ENCODE results near the gene CNOT8. TPM values are rescaled to one million over a fixed set of nuclear protein-coding genes. Genes with fewer than 3 reads are reported as not detected.
A peak's percentile ranks its signal among the peaks of the same experiment; 100 is the strongest.

The CNOT8 gene
- total and polyA plus RNA-seq, 4 donors, result 53.9 to 87.0 (median 68.7) TPM

DNA sequence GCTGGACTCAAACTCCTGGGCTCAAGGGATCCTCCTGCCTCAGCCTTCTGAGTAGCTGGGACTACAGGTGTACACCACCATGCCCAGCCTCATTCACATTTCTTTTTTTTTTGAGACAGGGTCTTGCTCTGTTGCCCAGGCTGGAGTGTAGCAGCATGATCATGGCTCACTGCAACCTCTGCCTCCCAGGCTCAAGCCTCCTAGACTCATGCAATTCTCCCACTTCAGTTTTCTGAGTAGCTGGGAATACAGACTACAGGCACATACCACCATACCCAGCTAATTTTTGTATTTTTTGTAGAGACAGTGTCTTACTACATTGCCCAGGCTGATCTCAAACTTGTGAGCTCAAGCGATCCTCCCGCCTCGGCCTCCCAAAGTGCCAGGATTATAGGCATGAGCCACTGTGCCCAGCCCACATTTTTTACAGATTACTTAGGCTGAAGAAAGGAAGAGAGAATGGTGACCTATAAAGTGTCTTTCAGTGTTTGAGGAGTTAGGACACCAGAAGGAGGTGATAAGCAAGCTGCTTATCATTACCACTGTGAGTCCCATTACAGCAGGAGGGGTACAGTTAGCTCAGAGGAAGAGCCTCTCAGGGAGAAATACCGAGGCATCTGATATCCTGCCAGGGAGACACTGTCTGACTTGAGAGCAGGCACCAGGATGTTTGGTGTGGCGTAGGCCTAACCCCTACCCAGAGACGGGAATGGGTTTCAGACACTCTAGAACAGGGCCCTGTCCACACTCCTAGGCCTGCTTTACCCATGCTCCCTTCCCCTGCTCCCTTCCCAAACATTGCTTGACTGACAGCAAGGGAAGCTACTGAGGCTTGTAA is 17.8 kb upstream of the CNOT8 start:
- Histone ChIP-seq H3K27me3 (ENCODE audit: control insufficient read depth in 3 of 3, insufficient read depth in 3 of 3, low read length in 2 of 3) (no peaks in the 10 kb centered on the region), H3K4me3 (no peak overlapping the region), H3K4me1 (ENCODE audit: control insufficient read depth in 5 of 5, insufficient read depth in 5 of 5, low read length in 5 of 5) (peaks cover 0 to 10% (median 6%) of the 10 kb centered on the region in 5 donors), H3K9ac (ENCODE audit: insufficient read depth in 1 of 2, low read length in 2 of 2) (no peak overlapping the region), H3K27ac (ENCODE audit: low read depth in 1 of 2, low read length in 1 of 2) (peak overlapping the region in 1 of 2 donors; percentile 1), H3K36me3 (ENCODE audit: control insufficient read depth in 4 of 4, insufficient read depth in 4 of 4, low read length in 4 of 4) (peaks cover 3 to 16% (median 9%) of the 10 kb centered on the region in 4 donors), H3K9me3 (ENCODE audit: control insufficient read depth in 4 of 4, insufficient read depth in 3 of 4, low read length in 3 of 4) (no peaks in the 10 kb centered on the region)
- TF ChIP-seq, protein P1, sequence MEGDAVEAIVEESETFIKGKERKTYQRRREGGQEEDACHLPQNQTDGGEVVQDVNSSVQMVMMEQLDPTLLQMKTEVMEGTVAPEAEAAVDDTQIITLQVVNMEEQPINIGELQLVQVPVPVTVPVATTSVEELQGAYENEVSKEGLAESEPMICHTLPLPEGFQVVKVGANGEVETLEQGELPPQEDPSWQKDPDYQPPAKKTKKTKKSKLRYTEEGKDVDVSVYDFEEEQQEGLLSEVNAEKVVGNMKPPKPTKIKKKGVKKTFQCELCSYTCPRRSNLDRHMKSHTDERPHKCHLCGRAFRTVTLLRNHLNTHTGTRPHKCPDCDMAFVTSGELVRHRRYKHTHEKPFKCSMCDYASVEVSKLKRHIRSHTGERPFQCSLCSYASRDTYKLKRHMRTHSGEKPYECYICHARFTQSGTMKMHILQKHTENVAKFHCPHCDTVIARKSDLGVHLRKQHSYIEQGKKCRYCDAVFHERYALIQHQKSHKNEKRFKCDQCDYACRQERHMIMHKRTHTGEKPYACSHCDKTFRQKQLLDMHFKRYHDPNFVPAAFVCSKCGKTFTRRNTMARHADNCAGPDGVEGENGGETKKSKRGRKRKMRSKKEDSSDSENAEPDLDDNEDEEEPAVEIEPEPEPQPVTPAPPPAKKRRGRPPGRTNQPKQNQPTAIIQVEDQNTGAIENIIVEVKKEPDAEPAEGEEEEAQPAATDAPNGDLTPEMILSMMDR (IDR thresholded peaks at IDR 0.05; ENCODE audit: control extremely low read depth, extremely low read depth), result no peak
- DNase-seq, result no peak
- WGBS, 2 donors, result 79% methylated on average over 6 of the region's 6 CpGs
- ATAC-seq (ENCODE audit: insufficient read depth, low FRiP score), result no peak

DNA sequence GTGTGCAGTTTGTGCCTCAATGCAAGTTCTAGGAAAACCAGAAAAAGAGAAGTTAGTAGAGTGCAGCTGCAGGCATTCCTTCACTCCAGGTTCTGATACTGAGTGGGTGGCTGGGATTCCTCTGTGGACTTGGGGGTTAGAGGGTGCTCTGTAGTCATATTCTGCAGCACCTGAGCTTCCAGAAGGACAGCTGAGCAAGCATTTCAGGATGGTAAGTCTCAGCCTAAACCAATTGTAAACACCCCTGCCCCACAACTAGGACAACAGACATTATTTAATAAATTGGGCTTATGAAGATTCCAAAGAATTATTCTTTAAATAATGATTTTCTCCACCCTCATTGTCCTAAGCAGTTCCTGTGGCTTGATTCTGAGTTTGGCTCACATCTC is 17.2 kb upstream of the CNOT8 start:
- TF ChIP-seq, protein P1 (IDR thresholded peaks at IDR 0.05; ENCODE audit: control extremely low read depth, extremely low read depth), result no peak
- H3K4me1 ChIP-seq (ENCODE audit: control insufficient read depth in 5 of 5, insufficient read depth in 5 of 5, low read length in 5 of 5), result peaks cover 0 to 7% (median 3%) of the 10 kb centered on the region in 5 donors
- DNase-seq (no peak), ATAC-seq (ENCODE audit: insufficient read depth, low FRiP score) (no peak)
- H3K27me3 ChIP-seq (ENCODE audit: control insufficient read depth in 3 of 3, insufficient read depth in 3 of 3, low read length in 2 of 3), result no peaks in the 10 kb centered on the region
- H3K27ac ChIP-seq (ENCODE audit: low read depth in 1 of 2, low read length in 1 of 2), result peak overlapping the region in 1 of 2 donors; percentile 1
- no peak overlapping the region for H3K9ac ChIP-seq (ENCODE audit: insufficient read depth in 1 of 2, low read length in 2 of 2)
- peaks cover 3 to 16% (median 8%) of the 10 kb centered on the region in 4 donors for H3K36me3 ChIP-seq (ENCODE audit: control insufficient read depth in 4 of 4, insufficient read depth in 4 of 4, low read length in 4 of 4)
- no peaks in the 10 kb centered on the region for H3K9me3 ChIP-seq (ENCODE audit: control insufficient read depth in 4 of 4, insufficient read depth in 3 of 4, low read length in 3 of 4)
- no peak overlapping the region for H3K4me3 ChIP-seq

DNA sequence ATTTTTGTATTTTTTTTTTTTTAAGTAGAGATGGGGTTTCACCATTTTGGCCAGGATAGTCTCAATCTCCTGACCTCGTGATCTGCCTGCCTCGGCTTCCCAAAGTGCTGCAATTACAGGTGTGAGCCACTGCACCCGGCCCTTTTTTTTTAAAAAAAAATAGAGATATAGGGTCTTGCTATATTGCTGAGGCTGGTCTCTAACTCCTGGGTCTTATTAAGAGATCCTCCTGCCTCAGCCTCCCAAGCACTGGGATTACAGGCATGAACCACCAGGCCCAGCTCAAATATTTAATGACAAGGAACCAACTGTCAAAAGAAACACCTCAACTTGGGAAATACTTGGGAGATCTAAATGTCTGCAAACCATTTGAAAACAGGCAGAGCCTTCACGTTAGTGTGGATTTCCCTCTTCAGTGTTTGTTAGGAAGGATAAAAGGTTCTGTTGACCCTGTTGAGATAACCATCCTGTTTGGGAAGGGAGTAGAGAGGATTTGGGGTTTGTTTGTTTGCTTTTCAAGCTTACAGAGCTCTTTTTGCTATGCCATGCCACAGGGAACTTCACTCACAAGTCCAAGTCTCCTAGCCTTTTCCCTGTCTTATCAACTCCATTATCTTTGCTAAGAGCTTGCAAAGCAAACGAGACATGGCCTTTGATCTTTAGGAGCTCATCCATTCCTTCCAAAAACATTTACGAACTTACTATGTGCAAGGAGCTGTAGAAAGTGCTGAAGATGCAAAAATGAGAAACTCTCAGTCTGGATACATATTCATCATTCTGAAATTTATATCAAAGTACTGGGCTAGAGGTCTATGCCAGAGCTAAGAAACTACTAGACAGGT is 15.5 kb upstream of the CNOT8 start:
- DNase-seq (no peak), ATAC-seq (ENCODE audit: insufficient read depth, low FRiP score) (no peak)
- WGBS, 2 donors, result 80 to 89% methylated on average over 6 of the region's 6 CpGs
- no peaks in the 10 kb centered on the region for H3K9me3 ChIP-seq (ENCODE audit: control insufficient read depth in 4 of 4, insufficient read depth in 3 of 4, low read length in 3 of 4)
- no peak overlapping the region for H3K9ac ChIP-seq (ENCODE audit: insufficient read depth in 1 of 2, low read length in 2 of 2)
- H3K27ac ChIP-seq (ENCODE audit: low read depth in 1 of 2, low read length in 1 of 2), result no peak overlapping the region
- TF ChIP-seq, protein P1 (IDR thresholded peaks at IDR 0.05; ENCODE audit: control extremely low read depth, extremely low read depth), result no peak
- no peak overlapping the region for H3K4me3 ChIP-seq
- H3K27me3 ChIP-seq (ENCODE audit: control insufficient read depth in 3 of 3, insufficient read depth in 3 of 3, low read length in 2 of 3), result no peaks in the 10 kb centered on the region
- H3K36me3 ChIP-seq (ENCODE audit: control insufficient read depth in 4 of 4, insufficient read depth in 4 of 4, low read length in 4 of 4), result peaks cover 0 to 9% (median 2%) of the 10 kb centered on the region in 4 donors
- peaks cover 0 to 12% (median 5%) of the 10 kb centered on the region in 5 donors for H3K4me1 ChIP-seq (ENCODE audit: control insufficient read depth in 5 of 5, insufficient read depth in 5 of 5, low read length in 5 of 5)

All from lung (tissue), 12 donors.